NCI-H2081 (cell line): ENCODE results near the gene ARHGEF2.
A peak's percentile ranks its signal among the peaks of the same experiment; 100 is the strongest.
"Not testable (repeated sequence)": the region's sequence is repeated elsewhere in the genome, so short reads cannot be mapped to it uniquely, and the experiment has no call there.

ENCODE experiments used
- DNase-seq, 2 experiments: peaks; one replicate each; lab custom pipeline; 2025; lab: John Stamatoyannopoulos, UW

Gene ARHGEF2

DNA sequence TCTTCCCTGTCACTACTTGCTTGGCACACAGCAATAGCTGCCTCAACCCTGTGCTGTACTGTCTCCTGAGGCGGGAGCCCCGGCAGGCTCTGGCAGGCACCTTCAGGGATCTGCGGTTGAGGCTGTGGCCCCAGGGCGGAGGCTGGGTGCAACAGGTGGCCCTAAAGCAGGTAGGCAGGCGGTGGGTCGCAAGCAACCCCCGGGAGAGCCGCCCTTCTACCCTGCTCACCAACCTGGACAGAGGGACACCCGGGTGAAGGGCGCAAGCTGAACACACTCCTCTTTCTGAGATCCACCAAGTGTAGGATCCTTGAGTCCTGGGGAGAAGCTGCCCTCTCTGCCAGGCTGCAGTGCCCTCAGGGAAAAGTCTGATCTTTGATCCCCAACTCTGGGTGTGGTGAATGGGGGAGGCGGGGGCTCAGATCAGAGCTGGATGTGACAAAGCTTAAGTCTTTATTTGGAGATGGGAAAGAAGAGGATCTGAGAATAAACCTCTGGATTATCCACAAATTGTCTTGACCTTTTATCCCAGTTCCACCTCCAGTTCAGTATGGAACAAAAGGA is 35.7 kb downstream of the ARHGEF2 start:
- no peak for DNase-seq

DNA sequence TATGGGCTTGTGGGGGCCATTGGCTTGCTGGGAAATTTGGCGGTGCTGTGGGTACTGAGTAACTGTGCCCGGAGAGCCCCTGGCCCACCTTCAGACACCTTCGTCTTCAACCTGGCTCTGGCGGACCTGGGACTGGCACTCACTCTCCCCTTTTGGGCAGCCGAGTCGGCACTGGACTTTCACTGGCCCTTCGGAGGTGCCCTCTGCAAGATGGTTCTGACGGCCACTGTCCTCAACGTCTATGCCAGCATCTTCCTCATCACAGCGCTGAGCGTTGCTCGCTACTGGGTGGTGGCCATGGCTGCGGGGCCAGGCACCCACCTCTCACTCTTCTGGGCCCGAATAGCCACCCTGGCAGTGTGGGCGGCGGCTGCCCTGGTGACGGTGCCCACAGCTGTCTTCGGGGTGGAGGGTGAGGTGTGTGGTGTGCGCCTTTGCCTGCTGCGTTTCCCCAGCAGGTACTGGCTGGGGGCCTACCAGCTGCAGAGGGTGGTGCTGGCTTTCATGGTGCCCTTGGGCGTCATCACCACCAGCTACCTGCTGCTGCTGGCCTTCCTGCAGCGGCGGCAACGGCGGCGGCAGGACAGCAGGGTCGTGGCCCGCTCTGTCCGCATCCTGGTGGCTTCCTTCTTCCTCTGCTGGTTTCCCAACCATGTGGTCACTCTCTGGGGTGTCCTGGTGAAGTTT is 36.4 kb downstream of the ARHGEF2 start:
- no peak for DNase-seq

DNA sequence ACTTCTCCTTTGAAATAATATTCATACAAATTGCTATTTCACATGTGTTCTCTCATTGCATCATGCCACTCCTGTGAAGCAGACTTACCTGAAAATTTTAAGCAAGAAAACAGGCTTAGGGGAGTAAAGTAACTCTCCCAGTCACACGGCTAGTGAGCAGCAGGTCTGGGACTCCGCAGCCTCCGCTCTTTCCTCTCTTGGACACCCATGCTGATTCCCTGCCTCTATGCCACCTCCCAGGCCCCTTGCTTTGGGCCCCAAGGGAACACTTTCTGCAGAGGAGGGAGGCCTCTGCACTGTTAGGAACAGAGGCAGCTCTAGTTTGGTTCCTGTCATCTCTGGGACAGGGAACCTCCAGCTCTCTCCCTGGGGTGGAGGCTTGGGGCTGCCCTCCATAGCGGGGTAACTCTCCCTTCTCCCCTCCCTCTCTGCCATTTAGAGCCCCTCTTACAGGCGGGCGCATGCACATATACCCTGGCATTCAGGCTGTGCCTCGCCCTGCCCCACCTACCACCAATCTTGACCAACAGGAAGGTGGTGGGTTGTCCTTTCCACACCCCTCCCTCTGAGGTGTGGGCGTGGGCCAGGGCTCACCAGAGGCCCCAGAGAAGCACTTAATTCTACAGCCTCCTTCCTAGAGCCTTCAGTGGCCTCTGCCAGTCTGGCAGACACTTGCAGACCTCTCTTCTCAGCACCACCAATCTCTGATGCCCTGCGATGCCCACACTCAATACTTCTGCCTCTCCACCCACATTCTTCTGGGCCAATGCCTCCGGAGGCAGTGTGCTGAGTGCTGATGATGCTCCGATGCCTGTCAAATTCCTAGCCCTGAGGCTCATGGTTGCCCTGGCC is 37.1 kb downstream of the ARHGEF2 start, which contains the start of gene RXFP4:
Gene RXFP4, plus strand, starts transcription at position 646 of the 852 bp plus-strand sequence. Its CDS starts 72 bp downstream, at position 718.
- DNase-seq: no peak

DNA sequence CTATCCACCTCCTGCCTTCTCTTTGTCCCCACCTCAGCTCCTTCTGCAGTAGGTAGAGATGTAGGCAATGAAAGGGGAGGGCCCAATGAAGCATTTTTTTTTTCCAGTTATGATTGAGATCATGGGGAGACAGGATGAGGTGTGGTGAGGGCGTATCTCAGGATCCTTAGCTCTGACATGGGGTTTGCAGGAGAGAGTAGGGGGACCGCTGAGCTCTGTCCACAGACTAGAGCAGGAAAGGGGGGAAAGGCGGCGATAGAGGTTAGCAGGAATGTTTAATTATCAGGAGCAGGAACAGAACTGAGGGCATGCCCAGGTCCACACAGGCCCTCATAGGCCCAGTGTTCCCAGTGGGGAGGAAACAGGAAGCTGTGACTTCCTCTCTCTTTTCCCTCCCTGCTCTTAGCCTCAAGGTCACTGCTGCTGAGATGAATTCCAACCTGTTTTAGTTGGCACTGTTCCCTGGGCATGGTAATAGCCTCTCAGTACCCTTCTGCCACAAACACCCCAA is 37.8 kb downstream of the ARHGEF2 start:
- DNase-seq: peak; percentile 17 to 60

DNA sequence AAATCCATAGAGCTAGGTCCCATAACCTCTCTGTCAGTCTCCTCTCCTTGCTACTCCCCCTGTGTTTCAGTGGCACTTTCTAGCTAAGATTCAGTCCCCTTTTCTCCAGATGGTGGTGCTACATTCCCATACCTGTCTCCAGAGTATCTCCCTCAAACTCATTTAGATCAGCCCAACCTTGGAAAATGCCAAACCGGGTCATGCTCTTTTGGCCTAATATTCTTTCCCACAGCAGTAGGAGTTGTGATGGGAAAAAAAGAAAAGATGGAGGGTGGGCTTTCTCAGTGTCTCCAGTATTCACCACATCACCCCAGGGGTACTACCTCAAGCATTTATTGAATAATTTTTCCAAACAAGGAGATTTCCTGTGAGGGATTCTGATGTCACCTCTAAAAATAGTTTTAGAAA is 40.1 kb downstream of the ARHGEF2 start:
- peak; percentile 72 to 76 for DNase-seq

DNA sequence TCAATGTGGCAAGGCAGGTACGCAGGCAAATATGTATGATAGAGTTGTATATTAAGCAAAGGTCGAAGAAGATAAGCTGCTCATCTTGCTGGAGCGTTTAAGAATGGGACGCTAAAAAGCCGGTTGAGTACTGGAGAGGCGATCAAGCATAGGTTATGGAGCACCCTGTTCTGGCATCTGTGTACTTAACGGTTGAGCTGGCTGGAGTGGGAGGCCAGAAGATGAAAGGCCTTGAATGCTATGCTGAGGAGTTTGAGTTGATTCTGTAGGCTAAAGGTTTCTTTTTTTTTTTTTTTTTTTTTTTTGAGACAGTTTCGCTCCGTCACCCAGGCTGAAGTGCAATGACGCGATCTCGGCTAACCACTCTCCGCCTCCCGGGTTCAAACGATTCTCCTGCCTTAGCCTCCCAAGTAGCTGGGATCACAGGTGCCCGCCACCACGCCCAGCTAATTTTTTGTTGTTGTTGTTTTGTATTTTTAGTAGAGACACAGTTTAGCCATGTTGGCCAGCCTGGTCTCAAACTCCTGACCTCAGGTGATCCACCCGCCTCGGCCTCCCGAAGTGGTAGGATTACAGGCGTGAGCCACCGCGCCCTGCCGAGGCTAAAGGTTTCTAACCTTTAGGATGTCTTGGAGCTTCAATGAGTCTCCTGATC is 43.3 kb downstream of the ARHGEF2 start:
- no peak for DNase-seq

DNA sequence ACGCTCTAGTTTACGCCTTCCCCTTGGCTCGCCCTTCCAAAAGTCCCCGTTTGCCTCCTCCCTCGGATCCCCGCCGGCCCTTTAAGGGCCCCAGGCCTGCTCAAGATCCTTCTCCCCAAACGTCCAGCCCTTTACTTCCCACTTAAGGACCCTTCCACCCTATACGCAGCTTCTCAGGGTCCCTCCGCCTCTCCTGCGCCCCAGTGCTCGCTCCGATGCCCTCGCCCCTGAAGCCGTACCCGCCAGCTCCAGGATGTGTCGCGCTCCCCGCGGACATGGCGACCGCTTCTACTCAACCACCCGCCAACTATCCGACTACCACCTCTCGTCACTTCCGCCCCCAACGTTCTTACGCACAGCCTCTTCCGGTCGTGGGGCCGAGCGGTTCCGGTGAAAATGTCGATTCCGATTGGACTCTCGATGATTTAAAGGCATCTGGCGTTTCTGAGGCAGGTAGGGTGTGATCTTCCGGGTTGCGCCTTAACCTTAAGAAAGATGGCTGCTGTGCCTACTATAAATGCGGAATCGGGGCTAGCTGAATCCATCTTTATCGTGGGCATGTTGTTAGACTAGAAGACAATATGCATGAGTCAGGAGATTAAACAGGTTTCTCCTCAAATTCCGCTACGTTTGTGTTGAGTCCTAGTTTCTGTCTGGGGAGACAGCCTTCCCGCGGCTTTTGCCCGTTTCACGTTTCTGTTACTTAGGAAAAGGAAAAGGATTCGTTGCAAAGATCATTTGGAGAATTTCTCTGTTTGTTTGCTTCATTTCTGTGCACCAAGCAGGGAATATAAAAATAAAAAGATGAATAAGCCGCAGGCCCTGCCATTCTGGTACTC is 44.0 kb downstream of the ARHGEF2 start, which contains the start of gene KHDC4:
Gene KHDC4, minus strand, starts transcription at position 317 of the 839 bp plus-strand sequence. Its CDS starts 40 bp downstream, at position 277.
- peak; percentile 100 for DNase-seq

DNA sequence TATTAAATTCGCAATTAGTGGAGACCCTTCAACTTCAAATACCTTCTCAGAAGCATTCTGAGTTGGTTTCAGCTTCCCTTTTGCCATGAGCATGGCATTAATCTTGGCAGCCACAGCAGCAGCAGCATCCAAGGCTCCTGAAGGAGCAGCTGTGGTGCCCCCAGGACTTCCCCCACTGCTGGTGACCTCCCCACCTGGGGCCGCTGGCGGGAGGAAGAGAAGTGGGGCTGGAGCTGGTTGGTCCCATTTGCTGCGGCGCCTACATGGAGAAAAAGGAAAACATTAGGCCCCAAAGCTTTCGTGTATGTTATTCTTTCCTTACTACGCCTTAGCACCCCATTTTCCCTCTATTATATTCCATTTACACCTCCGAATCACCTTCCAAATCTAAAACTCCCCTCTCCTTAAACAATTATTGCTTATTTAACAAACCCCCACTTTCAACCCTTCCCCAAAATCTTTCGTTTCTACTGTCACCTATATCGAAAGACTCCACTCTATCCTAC is 44.7 kb downstream of the ARHGEF2 start:
- DNase-seq: peak in 1 of 2 experiments; percentile 31

DNA sequence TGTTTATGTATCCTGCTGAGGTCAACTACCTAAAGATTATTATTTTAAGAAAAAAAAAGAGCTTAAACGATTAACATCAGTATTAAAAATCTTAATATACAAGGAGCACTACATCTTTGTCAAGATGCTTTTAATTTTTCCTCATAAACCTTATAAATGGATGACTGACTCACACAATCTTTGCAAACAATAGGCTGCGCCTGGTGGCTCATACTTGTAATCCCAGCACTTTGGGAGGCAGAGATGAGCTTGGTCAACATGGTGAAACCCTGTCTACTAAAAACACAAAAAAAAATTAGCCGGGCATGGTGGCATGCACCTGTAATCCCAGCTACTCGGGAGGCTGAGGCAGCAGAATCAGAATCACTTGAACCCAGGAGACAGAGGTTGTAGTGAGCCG is 45.9 kb downstream of the ARHGEF2 start:
- no peak for DNase-seq

DNA sequence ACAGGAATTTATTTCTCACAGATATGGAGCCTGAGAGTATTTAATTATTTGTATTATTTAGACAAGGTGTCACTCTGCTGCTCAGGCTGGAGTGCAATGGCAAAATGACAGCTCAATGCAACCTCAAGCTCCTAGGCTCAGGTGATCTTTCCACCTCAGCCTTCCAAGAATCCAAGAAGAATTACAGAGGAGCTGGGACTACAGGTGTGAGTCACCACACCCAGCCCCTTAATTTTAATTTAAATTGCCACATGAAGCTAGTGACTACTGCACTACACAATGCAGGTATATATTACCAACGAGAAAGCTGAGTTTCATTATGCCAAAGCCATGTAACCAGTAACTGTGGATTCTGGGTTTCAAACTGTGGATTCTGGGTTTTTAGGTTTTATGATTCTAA is 46.3 kb downstream of the ARHGEF2 start:
- DNase-seq: no peak

DNA sequence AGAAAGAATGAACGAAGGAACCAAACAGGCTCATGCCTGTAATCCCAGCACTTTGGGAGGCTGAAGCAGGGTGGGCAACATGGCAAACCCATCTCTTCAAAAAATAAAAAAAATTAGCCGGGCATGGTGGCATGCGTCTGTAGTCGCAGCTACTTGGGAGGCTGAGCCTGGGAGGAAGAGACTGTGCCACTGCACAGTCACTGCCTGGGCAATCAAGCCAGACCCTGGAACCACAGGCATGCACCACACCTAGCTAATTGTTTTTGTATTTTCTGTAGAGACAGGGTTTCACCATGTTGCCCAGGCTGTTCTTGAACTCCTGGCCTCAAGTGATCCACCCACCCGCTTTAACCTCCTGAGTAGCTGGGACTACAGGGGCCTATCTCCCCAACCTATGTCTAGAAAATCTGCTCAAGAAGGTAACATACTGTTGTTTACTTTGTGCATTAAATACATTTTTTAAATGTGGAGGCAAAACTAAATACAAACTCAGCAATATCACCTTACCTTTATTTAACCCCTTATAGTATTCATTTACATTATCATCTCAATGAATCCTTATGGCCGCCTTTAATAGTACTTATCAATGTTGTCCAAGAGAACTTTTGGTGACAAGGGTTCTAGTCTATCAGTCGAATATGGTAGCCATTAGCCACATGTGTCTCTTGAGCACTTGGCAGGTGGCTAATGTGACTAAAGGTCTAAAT is 46.9 kb downstream of the ARHGEF2 start:
- no peak for DNase-seq

DNA sequence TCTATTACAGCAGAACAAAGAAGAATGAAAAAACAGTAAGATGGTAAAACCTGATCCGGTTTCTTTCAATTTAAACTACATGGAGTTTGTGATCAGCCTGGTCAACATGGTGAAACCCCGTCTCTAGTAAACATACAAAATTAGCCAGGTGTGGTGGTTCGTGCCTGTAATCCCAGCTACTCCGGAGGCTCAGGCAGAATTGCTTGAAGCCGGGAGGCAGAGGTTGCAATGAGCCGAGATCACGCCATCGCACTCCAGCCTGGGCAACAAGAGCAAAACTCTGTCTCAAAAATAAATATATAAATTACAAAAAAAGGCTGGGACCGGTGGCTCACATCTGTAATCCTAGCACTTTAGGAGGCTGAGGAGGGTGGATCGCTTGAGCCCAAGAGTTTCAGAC is 47.6 kb downstream of the ARHGEF2 start:
- DNase-seq: not testable (repeated sequence)

DNA sequence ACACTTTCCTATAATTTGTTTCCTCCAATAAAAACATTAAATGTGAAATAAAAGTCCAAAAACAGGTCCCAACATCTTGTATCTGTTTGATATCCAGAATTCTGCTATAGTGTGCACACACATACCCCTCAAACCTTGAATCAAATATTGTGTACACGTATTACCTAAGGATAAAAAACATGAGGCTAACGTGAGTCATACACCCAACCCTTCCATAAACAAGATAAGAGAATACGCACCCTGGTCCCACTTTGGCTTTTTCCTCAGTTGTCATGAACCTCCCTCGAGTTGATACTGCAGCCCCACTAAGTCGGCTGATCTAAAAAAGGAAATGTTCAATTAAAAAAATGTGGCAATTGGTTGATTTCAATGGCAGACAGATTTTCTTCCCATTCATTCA is 49.3 kb downstream of the ARHGEF2 start:
- no peak for DNase-seq

DNA sequence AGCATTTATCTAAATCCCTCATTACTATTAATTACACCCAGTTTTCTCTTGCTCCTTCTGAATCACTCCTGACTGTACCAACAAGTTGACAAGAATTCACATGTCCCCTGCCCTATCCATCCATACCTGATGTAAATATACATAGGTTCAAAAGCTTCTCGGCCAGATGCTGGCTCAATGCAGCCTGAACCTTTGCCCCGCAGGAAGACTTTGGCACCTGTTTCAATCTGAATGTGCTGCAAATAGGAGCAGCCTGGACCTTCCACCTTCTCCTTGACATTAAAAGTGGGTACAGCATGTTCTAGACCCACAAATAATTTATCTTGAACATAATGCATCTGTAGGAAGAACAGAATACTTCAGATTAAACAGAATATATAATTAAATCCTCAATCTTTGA is 52.8 kb downstream of the ARHGEF2 start:
- DNase-seq: no peak

DNA sequence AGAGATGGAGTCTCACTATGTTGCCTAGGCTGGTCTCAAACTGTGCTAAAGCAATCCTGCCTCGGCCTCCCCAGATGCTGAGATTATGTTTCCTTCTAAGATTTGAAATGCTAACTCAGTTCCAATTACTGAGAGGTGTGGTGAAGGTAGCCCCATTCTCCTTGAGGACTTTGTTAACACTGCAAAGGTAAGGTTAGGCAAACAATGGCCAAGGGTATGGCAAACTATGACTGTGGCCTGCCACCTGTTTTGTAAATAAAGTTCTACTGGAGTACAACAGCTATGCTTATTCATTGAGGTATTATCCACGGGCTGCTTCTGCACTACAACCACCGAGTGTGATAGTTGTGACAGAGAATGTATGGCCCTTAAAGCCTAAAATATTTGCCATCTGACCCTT is 57.6 kb downstream of the ARHGEF2 start:
- DNase-seq: no peak

DNA sequence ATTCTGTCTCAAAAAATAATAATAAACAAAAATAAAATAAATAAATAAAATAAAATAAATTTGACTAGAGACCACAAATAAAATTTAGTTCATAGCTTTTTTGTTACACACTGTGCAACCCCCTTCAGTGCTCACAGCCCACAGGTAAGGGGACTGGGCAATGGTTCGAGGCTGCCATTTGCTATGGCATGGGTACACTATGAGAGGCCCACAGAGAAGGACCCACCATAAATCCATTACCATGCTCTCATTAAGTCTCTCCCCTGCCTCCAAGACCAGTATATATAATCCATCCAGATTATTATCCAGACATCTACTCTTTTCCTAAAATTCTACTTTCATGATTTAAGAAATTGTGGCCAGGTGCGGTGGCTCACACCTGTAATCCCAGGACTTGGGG is 58.5 kb downstream of the ARHGEF2 start:
- no peak for DNase-seq

DNA sequence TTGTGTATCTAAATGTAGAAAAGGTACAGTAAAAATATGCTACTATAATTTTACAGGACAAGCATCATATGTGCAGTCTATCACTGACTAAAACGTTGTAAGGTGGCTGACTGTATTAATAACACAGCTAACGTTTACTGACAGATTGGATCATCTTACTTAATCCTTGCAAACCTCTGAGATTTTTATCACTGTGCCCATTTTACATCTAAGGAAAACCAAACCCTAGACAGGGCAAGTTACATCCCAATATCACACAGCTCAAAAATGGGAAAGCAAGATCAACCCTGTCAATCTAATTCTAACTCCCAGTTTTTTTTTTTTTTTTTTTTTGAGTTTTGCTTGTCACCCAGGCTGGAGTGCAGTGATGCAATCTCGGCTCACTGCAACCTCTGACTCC is 59.7 kb downstream of the ARHGEF2 start:
- no peak for DNase-seq

DNA sequence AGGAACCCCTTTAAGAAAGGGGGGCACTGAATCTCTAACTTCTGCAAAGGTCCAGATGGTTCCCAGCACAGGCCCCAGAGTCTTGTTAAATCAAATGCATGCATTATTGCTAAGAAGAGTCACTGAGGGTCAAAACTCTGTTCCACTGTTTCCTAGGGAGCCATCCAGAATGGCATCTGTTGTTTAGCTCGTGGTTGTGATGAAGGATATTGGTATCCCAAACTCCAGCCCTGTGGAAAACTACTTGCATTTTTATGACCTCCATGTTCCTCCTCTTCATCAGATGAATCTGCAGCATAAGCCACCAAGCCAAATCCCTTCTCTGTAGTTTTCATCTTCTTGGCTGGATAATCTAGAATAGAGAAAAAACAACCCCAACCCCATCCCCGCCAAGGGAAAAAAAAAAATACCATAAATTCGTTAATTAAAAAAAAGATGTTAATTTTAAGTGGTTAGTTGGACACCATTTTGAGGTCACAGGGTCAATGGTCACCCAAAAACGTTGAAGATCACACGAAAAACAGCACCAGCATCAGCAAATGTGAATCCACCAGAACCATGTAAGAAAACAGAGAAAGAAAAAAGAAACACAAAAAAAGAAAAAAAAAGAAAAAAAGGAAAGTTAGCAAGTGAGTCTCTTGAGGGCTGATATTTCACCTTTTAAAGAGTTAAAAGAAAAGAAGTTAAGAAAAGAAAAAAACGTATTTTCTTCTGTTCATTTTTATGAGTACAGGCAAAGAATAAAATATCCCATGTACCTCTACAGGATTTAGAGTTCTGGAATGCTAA is 64.2 kb downstream of the ARHGEF2 start:
- DNase-seq: no peak

DNA sequence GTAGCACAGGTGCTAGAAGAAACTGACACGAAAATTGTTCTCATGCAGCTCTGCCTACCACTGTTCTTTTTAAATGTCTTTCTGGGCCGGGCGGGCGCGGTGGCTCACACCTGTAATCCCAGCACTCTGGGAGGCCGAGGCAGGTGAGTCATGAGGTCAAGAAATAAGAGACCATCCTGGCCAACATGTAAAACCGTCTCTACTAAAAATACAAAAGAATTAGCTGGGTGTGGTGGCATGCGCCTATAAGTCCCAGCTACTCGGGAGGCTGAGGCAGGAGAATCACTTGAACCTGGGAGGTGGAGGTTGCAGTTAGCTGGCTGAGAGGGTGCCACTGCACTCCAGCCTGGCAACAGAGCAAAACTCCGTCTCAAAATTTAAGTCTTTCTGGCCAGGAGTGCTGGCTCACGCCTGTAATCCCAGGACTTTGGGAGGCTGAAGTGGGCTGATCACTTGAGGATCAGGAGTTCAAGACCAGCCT is 66.3 kb downstream of the ARHGEF2 start:
- no peak for DNase-seq
